ENCODE data around the gene PPP4R3A.

The PPP4R3A gene

DNA sequence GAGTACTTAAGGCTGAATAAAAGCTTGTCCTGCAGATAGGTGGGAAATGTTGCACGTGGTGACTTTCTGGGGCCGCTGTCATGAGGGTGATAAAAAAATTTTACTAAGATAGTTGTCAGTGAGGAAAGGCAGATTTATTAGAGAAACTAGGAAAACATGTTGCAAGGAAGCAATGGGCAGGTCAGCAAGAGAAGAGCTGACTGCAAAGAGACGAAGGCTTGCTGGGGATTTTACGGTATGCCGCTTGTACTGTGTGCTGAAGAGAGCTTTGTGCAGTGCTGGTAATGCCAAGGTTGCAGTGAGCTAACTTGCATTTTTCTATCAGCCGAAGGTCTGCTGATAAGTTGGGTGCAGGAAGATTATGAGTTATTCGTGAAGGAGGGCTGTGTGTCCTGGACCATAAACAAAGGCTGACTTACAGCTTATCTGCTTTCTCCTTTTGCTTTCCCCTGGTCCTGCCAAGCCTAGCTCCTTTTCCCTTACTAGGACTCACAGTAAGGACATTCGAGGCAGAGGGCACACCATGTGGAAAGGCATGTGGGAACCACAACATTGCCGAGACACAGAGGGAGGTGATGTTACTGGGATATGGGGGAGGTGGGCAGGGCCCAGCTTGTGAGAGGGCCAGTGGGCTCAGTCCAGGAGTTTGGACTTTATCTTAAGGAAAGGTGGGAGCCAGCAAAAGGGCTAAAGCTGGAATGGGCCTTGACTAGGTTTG lies 85.1 kb downstream of the PPP4R3A start:
- no peak overlapping the region for H3K4me3 ChIP-seq (replicated peaks; ENCODE audit: insufficient read depth, low read length)
- TF ChIP-seq, protein P1, sequence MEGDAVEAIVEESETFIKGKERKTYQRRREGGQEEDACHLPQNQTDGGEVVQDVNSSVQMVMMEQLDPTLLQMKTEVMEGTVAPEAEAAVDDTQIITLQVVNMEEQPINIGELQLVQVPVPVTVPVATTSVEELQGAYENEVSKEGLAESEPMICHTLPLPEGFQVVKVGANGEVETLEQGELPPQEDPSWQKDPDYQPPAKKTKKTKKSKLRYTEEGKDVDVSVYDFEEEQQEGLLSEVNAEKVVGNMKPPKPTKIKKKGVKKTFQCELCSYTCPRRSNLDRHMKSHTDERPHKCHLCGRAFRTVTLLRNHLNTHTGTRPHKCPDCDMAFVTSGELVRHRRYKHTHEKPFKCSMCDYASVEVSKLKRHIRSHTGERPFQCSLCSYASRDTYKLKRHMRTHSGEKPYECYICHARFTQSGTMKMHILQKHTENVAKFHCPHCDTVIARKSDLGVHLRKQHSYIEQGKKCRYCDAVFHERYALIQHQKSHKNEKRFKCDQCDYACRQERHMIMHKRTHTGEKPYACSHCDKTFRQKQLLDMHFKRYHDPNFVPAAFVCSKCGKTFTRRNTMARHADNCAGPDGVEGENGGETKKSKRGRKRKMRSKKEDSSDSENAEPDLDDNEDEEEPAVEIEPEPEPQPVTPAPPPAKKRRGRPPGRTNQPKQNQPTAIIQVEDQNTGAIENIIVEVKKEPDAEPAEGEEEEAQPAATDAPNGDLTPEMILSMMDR (IDR thresholded peaks at IDR 0.05; ENCODE audit: insufficient read depth, low read length): no peak
- TF ChIP-seq SPI1 (IDR thresholded peaks at IDR 0.05; ENCODE audit: borderline replicate concordance, low read depth): no peak
- TF ChIP-seq GABPA (IDR thresholded peaks at IDR 0.05; ENCODE audit: low read depth): no peak
- no peak for TF ChIP-seq POLR2AphosphoS5 (IDR thresholded peaks at IDR 0.05; ENCODE audit: low read depth)
- no peak for TF ChIP-seq REST (IDR thresholded peaks at IDR 0.05; ENCODE audit: insufficient replicate concordance, low read depth)
- H3K27ac ChIP-seq (replicated peaks): peak overlapping the region; percentile 56
- DNase-seq (ENCODE audit: low read depth in 1 of 2, low spot score in 1 of 2): no peak
- H3K27me3 ChIP-seq (ENCODE audit: insufficient read depth, poor library complexity, severe bottlenecking): no peaks in the 10 kb centered on the region

DNA sequence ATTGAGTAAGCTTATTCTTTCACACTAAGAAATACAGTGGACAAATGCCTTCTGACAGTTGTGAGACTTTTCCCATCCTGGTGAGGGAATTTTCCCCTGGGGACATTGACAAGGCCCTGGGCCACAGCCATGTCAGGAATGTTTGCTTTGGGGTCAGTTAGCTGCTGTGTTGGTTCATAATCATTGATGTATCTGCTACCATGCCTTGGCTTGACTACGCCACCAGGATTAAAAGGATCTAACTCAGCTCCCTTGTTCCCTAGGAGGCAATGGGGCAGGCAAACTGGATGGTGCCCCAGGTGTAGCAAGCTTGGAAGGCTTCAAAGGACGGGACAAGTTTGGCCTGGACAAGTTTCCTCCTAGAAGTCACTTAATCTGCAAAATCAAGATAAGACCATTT lies 89.4 kb downstream of the PPP4R3A start:
- Histone ChIP-seq H3K27ac (replicated peaks) (no peak overlapping the region), H3K4me3 (replicated peaks; ENCODE audit: insufficient read depth, low read length) (no peak overlapping the region), H3K27me3 (ENCODE audit: insufficient read depth, poor library complexity, severe bottlenecking) (no peaks in the 10 kb centered on the region)
- DNase-seq (ENCODE audit: low read depth in 1 of 2, low spot score in 1 of 2): no peak
- TF ChIP-seq POLR2AphosphoS5 (IDR thresholded peaks at IDR 0.05; ENCODE audit: low read depth) (no peak), GABPA (IDR thresholded peaks at IDR 0.05; ENCODE audit: low read depth) (no peak), SPI1 (IDR thresholded peaks at IDR 0.05; ENCODE audit: borderline replicate concordance, low read depth) (no peak)
- TF ChIP-seq, protein P1 (IDR thresholded peaks at IDR 0.05; ENCODE audit: insufficient read depth, low read length): no peak

DNA sequence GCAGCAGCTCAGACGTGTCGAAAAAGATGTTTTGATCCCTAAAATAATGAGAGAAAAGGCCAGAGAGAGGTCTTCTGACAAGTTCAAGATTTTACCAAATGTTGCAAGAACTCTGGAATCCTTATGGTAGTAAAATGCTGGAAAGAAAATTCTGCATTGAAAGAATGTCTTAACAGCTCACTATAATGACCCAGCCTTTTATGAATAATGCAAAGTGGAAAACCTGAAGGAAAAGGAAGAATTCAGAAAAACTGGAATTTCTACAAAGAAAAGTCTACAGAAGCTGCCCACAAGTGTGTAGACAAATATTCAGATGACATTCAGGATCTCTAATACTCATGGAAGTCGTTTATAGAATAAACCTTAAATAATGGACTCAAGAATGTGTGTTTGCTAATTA lies 90.7 kb downstream of the PPP4R3A start:
- DNase-seq (ENCODE audit: low read depth in 1 of 2, low spot score in 1 of 2): no peak
- Histone ChIP-seq H3K4me3 (replicated peaks; ENCODE audit: insufficient read depth, low read length) (no peak overlapping the region), H3K27ac (replicated peaks) (no peak overlapping the region), H3K27me3 (ENCODE audit: insufficient read depth, poor library complexity, severe bottlenecking) (no peaks in the 10 kb centered on the region)
- no peak for TF ChIP-seq REST (IDR thresholded peaks at IDR 0.05; ENCODE audit: insufficient replicate concordance, low read depth)
- TF ChIP-seq GABPA (IDR thresholded peaks at IDR 0.05; ENCODE audit: low read depth): no peak
- TF ChIP-seq, protein P1 (IDR thresholded peaks at IDR 0.05; ENCODE audit: insufficient read depth, low read length): no peak
- no peak for TF ChIP-seq POLR2AphosphoS5 (IDR thresholded peaks at IDR 0.05; ENCODE audit: low read depth)
- TF ChIP-seq SPI1 (IDR thresholded peaks at IDR 0.05; ENCODE audit: borderline replicate concordance, low read depth): no peak

GRCh38 chr14:91419044-91419397 lies 91.1 kb downstream of the PPP4R3A start:
- no peak overlapping the region for H3K4me3 ChIP-seq (replicated peaks; ENCODE audit: insufficient read depth, low read length)
- H3K27ac ChIP-seq (replicated peaks): no peak overlapping the region
- no peak for DNase-seq (ENCODE audit: low read depth in 1 of 2, low spot score in 1 of 2)
- H3K27me3 ChIP-seq (ENCODE audit: insufficient read depth, poor library complexity, severe bottlenecking): no peaks in the 10 kb centered on the region
- no peak for TF ChIP-seq SPI1 (IDR thresholded peaks at IDR 0.05; ENCODE audit: borderline replicate concordance, low read depth)
- TF ChIP-seq, protein P1 (IDR thresholded peaks at IDR 0.05; ENCODE audit: insufficient read depth, low read length): no peak
- no peak for TF ChIP-seq REST (IDR thresholded peaks at IDR 0.05; ENCODE audit: insufficient replicate concordance, low read depth)
- no peak for TF ChIP-seq GABPA (IDR thresholded peaks at IDR 0.05; ENCODE audit: low read depth)
- TF ChIP-seq POLR2AphosphoS5 (IDR thresholded peaks at IDR 0.05; ENCODE audit: low read depth): no peak

Data from HL-60 (cell line).